Kidney capillary endothelial cell (primary cell): Measurements from ENCODE around the gene ATP1A2.

Experiments
- DNase-seq: peaks from one replicate; pipeline ENCODE4 v3.0.0-alpha.2; 2018; ENCODE audit warnings: low spot score

Gene ATP1A2

DNA sequence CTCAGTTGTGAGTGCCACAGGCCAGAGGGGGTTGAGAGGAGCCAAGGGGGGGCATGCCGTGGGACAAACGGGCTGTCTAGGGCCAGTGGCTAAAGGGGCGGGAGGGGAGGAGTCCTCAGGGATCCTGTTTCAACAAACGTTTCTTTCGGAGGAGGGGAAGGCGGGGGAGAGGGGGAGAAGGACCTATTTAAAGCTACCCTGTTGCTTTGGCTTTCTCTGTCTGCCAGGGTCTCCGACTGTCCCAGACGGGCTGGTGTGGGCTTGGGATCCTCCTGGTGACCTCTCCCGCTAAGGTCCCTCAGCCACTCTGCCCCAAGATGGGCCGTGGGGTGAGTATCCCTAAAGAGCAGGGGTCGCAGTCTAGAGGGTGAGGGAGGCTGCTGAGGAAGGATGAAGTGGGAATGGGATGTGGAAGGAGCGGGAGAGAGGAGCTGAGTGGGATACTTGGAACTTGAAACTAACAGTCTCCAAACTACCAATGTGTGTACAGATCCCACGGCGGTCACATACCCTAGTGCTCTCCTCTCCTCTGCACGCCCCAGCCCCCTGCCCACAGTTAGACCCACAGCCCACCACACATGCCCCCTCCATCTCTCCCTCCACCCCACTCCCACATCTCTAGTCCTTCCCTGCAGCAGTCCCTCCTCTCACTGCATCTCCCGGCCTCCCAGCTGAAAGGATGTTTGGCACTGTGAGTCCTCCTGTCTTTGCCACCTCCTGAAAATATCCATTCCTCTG is at the start of gene ATP1A2:
Gene ATP1A2, plus strand, starts transcription at position 215 of the 738 bp plus-strand sequence. Its CDS starts 103 bp downstream, at position 318.
- DNase-seq, result no peak

DNA sequence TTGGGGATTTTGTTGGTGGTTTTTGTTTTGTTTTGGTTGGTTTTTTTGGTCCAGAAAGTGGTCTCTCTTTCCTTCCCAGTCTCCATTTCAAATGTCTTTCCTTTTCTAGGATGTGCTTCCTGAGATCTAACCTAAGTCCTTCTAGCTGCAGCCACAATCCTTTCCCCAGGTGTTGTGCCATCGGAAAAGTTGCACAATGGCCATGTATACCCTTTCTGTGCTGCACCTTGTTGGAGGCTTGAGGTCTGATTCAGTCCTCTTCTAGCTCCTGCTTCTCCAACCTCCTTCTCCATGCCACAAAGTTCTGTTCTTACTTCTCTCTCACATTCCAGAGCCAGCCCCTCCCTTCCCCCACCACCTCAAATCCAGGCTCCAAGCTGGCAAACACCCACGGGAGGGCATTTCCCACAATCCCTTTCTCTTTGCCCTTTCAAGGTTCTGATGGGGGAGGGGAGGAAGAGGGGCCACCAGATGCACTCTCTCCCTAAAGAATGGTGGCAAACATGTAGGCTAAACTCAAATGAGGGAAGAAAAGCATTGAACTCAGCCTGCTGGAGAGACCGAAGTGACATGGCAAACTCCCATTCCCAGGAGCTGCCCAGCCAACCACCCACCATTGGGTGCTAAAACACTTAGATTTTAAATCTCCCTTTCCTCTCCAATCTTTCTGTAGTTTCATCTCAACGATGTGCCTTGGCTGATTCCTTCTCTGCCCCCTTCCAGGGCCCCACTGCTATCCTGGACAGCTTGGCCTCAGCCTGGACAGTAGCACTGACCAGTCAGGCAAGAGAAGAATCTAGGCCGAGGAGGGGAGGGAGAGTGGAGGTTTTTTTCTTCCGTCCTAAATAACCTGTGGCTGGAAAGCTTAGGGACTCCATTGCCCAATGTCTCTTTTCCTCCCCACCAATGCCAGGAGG is 48.5 kb upstream of the ATP1A2 start:
- no peak for DNase-seq

DNA sequence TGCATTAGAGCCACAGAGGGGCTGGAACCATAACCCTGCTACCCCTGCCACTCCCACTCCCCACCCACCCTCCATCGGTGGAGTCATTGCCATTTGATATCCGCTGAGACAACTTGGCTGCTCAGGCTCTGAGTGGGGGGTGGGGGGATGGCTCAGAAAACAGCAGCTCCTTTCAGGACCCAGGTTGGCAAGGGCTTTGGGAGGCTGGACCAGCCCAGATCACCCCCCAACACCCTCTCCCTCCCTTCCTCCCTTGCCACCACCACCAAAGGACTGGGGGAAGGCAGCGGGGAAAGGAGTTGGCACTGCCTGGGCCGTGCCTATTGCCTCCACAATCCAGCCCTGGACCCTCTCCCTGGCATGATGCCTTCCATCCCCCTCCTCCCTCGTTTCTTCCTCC is 47.3 kb upstream of the ATP1A2 start:
- DNase-seq, result no peak

DNA sequence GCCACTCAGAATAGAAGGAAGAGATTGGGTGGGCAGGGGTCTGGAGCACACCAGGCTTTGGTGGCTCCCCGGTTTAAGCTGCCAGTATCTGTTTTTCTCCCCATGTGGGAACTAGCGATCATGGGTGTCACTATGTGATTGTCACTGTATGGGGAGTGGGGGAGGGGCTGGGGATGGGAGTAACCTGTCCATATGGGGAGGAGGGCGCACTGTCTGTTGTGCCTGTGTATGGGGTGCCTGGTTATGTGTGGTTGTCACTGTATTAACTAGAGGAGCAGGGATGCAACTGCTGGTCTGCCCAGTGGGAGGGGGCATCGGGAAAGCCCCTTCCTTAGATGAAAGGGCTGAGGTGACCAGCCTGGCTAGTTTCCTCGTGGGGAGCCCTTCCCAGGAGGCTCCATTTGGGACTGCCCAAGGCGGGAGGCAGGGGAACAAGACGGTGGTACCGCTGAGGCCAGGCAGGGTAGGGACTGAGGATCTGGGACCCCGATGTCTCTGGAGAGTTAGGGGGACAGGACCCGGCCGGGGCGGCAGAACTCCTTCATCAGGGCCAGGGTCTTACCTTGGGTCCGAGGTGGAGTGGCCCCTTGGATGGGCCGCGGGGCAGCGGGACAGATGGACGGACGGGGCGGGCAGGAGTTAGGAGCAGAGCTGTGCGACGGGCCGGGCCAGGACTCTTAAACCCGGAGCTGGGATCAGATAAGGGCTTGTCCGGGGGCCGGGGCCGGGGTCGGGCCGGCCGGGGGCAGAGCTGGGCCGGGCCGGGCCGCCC is 45.9 kb upstream of the ATP1A2 start, which contains the start of gene KCNJ10:
Gene KCNJ10, minus strand, starts transcription at position 701 of the 772 bp plus-strand sequence. CDS start 27,628 bp downstream, outside the sequence.
- DNase-seq, result no peak

DNA sequence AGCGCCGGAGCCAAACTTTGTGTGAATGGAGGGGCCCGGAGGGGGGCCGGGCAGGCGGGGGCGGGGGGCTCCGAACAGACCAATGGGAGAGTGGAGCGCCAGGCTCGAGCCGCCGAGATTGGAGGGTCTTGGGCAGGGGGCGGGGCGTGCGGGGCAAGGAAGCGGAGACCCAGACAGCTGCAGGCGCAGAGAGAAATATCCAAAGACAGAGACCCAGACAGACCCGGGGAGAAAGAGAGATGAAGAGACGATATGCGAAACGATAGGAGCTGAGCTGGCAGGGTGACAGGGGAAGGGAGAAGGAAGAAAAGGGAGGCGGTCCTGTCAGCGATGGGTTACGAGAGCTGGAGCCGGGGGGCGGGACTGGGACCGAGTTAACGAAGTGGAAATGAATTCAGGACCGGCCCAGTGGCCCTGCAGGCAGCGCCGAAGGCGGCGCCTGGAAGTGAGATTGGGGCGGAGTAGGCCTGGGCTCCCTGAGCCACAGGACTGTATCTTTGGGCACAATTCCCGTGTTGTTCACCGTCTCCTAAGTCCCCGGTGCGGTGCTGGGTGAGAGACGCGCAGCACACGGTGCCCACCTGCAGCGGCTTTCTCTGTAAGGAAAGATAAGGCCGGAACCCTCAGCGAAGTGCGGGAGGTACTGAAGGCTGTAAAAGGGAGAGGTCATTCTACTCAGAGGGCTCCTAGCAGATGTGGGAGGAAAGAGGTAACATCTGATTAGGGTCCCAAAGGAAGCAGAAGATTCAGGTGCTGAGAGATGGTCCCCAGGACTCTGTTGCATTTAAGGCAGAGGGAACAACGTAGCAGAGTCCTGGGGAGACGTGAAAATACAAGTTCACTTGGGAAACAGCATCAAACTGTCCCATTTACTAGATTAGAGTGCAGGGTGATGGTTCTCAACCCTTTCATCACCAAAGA is 45.1 kb upstream of the ATP1A2 start:
- peak; percentile 28 for DNase-seq

DNA sequence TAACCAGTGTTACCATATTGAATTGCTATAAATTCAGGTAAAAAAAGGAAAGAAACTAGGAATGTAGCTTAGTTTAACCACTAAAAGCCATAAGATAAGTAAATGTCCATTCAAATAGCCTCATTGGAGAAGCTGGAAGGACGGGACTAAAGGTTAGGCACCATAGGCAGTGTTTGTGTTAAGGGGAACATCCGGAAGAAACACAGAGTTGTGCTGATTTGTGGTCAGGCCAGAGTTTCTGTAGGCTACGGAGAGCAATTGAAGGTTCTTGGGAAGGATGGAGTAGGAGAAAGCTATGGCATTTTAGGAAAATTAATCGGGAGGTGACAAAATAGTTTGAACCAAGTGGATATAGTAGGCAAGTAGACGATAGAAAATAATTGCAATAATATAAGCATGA is 44.3 kb upstream of the ATP1A2 start:
- DNase-seq, result no peak

DNA sequence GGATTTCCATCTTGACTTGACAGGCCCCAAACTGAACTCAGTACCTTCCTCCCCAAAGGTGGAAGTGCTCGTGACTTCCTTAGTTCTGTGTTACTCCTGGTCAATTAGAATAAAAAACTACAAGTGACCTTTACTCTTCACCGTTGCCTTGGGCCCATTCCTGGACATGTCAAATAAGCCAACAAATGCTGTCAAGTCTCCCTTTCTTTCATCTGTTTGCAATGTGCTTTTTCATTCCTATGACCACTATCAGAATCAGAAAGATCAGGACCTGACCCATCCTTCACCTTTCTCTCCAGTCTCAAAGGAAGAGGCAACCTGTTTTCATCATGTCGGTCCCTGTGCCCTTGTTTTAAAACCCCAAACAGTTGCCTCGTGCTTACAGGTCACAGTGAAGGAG is 40.7 kb upstream of the ATP1A2 start:
- DNase-seq, result no peak

DNA sequence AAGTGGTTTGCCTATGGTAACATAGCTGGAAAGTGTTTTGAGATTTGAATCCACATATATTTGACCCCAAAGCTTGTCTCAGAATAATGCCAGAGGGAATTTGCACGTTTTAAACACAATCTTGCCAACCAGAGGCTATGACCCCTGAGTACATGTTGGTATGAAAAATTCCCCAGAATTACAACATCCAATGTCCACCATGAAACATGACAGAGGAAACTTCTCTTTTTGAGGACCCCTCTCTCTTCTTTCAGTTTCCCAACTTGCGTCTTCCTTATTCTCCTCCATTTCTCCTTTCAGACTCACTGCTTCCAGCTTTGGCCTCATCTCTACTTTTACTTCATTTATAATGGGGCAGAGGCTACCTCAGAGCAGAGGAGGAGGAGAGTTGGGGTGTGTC is 39.7 kb upstream of the ATP1A2 start:
- DNase-seq, result no peak

DNA sequence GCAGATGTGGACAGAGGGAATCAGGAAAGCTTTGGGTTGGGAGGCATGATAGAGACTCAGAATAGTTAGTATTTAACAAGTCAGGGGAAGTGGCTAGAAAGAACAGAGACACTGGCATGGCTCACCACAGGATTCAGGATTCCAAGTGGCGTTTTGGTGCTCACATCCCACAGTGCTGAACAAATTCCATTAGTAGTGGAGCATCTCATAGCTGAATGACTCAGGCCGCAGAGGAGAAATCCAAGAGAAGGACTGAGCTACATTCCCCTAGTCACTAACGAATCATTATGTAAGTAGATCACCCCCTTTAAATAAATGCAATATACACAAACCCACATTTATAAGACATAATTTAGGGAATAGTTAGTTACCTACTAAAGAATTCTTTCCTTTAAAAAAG is 39.3 kb upstream of the ATP1A2 start:
- DNase-seq, result no peak

DNA sequence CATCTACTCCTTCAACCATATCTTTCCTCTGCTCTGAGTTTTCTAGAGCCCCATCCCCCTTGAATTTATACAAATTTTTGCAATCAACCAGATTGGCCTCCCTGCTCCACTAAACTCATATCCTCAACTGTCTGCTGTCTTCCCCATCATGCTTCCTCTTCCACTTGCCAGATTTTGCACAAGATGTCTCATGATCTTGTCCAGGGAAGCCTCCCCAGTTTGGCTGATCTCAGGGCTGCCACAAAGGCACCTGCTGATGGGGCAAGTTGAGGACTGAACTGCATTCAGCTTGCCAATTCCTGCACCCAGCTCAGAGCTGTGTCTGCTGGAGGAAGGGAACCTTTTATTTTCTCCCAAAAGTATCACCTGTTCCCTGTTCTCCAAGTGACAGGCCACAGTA is 38.1 kb upstream of the ATP1A2 start:
- no peak for DNase-seq

DNA sequence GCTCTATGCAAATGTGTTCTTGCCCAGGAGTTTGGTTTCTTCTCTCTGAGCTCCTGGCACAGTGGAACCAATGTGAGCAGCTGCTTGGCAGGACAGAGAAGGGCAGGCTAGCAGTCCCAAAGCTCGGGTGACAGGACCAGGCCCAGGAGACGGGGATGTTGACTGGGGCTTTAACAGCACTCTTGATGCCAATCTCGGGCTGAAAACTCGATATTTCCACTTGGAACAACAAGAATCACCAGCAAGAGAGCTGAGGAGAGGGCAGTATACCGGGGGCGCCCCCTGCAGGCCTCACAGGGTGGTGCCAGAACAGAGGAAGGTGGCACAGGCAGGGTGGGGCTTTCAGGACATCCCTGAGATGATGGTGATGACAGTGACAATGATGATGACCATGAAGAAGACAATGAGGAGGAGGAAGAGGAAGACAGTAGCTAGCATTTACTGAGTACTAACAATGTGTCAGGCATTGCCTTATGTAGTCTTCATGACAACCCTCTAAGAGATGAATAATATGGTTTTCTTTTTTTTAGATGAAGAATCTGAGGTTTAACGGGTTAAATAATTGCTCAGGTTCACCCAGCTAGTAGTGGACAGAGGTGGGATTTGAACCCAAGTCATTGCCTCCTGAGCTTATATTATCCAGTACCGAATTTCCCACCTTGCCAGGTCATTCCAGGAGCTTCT is 36.9 kb upstream of the ATP1A2 start:
- no peak for DNase-seq

DNA sequence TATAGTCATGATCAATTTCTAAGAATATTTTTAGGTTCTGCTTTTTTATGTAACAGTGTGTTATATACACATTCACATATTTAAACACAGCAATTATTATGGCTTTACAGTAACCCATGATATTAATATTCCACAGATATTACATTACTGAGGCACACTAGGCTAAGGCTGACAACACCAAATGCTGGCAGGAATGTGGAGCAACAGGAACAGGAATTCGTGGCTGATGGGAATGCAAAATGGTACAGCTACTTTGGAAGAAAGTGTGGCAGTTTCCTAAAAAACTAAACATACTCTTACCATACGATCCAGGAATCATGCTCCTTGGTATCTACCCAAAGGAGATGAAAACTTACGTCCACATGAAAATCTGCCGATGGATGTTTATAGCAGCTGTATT is 36.1 kb upstream of the ATP1A2 start:
- DNase-seq, result no peak

DNA sequence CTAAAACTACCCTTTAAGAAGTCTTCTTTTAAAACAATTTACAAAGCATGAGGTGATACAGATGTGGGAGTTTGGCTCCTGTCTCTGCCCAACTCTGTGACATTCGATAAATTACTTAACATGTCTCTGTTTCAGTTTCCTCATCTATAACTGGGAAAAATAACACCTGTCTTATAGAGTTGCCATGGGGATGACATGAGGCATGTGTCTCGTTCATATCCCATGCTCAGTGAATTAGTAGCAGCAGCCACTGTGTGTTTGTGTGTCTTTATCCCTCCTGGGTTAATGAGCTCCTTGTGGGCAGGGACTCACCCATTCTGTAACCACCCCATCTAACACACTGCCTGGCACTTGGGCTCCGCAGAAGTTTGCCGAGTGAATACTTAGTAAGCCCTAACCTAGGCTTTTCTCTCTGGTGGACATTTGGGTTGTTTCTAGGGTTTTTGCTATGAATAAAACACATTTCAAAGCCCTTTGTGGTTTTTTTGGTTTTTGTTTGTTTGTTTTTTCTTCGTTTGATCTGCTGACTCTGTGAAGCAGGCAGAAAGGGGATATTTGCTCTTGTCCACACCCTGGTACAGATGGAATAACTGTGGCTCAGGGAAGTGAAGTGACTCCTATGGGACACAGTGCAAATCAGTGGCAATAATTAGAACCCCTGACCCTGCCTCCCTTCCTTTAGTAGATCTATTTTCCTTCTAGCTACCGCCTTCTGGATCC is 35.0 kb upstream of the ATP1A2 start:
- no peak for DNase-seq

DNA sequence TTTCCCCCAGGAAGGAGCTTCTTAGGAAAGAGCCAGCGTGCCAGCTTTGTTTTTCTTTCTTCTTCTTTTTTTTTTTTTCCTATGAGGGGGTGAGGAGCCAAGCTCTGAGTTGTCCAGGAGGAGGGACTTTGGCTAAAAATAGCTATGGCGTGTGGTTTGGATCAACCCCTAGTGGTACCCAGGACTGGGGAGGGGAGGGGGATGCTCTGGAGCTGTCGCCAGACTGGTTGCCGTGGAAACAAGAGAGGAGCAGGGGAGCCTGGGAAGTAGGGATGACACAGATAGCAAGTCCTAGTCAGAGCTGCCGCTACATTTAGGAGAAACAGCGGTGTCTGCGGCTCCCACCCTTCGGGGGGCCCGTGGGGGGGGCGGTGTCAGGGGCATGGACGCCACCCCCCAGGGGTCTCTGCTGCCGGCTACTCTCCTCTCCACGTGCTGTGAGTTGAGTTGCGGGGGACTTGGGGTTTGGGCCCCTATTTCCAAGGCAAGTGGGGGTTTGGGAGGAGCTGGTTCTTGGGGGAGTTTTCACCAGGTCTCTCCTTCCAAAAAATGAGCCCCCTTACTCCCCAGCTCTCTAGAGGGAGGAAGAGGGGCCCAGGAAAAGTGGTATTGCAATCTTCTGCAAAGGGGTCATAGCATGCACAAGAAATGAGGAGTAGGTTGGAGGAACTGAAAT is 34.2 kb upstream of the ATP1A2 start, which contains the start of gene KCNJ9:
Gene KCNJ9, plus strand, starts transcription at position 278 of the 676 bp plus-strand sequence. CDS start 2,493 bp downstream, outside the sequence.
- DNase-seq, result no peak

DNA sequence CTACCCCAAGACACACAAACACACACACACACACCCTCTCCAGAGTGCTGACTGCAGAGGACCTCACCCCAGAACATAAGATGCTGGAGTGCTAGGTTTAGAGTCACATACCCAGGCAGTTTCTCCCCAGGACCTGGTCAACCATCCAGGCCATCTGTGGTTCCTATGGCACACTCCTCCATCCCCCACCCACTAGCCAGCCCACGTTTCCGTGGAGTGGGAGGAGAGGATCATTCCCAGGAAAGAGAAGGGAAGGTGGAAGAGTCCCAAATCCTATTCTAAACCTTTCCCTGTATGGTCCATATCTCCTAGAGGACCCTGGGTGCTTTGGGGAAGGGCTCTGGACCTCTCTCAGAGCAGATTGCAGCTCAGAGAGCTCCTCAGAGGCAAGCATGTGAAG is 33.1 kb upstream of the ATP1A2 start:
- no peak for DNase-seq

DNA sequence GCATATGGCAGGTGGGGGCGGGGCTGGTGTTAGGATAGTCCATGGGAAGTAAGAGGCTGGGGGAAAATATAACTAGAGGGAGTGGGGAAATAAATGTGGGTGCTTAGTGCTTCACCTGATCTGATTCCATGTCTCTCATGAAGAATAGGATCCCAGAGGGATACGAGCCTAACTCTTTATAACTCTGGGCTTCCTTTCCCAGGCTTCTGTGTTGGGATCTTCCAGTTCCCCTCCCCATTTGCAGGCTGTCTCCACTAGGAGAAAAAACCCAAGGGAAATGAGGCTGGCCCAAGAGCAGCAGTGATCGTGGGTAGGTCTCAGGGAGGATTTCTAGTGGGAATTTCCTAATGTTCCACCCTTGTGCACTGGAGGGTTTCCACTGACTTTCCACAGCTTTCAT is 32.6 kb upstream of the ATP1A2 start:
- DNase-seq, result no peak

DNA sequence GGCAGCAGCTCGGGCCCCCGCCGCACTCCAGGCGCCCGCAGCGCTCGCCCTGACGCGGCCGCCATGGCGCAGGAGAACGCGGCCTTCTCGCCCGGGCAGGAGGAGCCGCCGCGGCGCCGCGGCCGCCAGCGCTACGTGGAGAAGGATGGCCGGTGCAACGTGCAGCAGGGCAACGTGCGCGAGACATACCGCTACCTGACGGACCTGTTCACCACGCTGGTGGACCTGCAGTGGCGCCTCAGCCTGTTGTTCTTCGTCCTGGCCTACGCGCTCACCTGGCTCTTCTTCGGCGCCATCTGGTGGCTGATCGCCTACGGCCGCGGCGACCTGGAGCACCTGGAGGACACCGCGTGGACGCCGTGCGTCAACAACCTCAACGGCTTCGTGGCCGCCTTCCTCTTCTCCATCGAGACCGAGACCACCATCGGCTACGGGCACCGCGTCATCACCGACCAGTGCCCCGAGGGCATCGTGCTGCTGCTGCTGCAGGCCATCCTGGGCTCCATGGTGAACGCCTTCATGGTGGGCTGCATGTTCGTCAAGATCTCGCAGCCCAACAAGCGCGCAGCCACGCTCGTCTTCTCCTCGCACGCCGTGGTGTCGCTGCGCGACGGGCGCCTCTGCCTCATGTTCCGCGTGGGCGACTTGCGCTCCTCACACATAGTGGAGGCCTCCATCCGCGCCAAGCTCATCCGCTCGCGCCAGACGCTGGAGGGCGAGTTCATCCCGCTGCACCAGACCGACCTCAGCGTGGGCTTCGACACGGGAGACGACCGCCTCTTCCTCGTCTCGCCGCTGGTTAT is 31.4 kb upstream of the ATP1A2 start:
- no peak for DNase-seq

DNA sequence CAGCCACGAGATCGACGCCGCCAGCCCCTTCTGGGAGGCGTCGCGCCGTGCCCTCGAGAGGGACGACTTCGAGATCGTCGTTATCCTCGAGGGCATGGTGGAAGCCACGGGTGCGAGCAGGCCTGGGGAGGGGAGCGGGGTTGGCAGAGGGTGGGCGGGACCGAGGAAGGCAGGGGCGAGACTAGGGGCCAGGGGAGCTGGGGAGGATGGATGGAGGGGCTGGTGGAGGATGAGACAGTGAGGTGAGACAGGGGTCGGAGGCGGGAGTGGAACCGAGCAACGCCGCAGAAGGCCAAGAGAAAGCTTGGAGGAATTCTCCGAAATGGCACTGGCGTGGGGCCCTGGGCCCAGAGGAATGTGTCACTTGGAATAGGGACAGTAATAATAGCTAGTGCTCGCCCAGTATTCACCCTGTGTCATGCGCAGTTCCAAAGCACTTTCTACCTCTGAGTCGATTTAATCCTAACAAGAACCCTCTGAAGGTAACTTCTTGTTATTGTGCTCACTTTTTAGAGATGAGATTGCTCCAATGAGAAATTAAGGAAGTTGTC is 30.7 kb upstream of the ATP1A2 start:
- DNase-seq, result no peak
